Activated CD4-positive, alpha-beta T cell treated with anti-CD3 and anti-CD28 coated beads, Interleukin-2, amount 10 ng/mL, durations not matched to agents 7 days and 5 days (primary cell): ENCODE results near the gene ARMC9. TPM values are rescaled to one million over a fixed set of nuclear protein-coding genes. Genes with fewer than 3 reads are reported as not detected.

Experiments
- CTCF ChIA-PET: fragments of 350-600 bp; sonication (Branson Sonifier 250); formaldehyde crosslinking; loops from one replicate; lab custom pipeline; 2021; ENCODE audit warnings: antibody characterized with exemption; lab: Charles Lee
- POLR2A ChIA-PET: fragments of 350-600 bp; sonication (Branson Sonifier 250); formaldehyde crosslinking; loops from one replicate; lab custom pipeline; 2021; ENCODE audit warnings: antibody characterized with exemption; lab: Charles Lee
- DNase-seq: peaks from one replicate; pipeline ENCODE4 v3.0.0-alpha.2; 2020
- H3K27ac Mint-ChIP-seq: one replicate; pipeline ENCODE4 v1.8.0; 2021; ENCODE audit warnings: mild to moderate bottlenecking, moderate library complexity, mixed read lengths
- H3K27me3 Mint-ChIP-seq: one replicate; pipeline ENCODE4 v1.8.0; 2021; ENCODE audit warnings: mixed read lengths
- H3K36me3 Mint-ChIP-seq: one replicate; pipeline ENCODE4 v1.8.0; 2021; ENCODE audit warnings: low read depth, mixed read lengths
- H3K4me1 Mint-ChIP-seq: one replicate; pipeline ENCODE4 v1.8.0; 2021; ENCODE audit warnings: mixed read lengths
- H3K4me3 Mint-ChIP-seq: one replicate; pipeline ENCODE4 v1.8.0; 2021; ENCODE audit warnings: mild to moderate bottlenecking, moderate library complexity, mixed read lengths
- H3K9me3 Mint-ChIP-seq: one replicate; pipeline ENCODE4 v1.8.0; 2021; ENCODE audit warnings: mixed read lengths
- total RNA-seq, 2 experiments: library from RNA; stranded (reverse); gene quantifications; one replicate each; pipeline ENCODE4 v1.2.3, GENCODE V29; 2021

Gene ARMC9
- total RNA-seq, 2 experiments from 2014 or later = 0.45 to 0.58 TPM

DNA sequence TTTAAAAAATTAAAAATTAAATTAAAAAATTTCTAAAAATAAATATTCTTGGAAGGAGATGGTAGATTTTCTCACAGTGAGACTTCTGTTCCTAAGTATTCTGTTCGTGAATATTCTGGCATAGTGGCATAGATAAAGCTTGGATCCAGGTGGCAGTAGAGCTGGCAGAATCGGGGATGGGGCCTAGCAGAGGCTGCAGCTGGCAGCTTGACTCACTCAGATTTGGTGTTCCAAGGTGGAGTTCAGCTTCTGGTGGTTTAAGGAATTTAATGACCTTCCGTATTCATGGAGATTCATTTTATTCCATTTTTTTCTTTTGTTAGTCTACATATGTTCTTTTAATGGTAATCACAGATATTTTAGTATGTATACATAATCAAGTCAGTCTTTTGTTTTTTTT is 19.9 kb downstream of the ARMC9 start:
- Mint-ChIP-seq H3K27me3 (no peaks in the 10 kb centered on the region), H3K27ac (no peak overlapping the region), H3K36me3 (no peaks in the 10 kb centered on the region), H3K4me3 (no peak overlapping the region), H3K9me3 (no peaks in the 10 kb centered on the region), H3K4me1 (no peaks in the 10 kb centered on the region)
- no peak for DNase-seq
- ChIA-PET CTCF (interaction anchor here (0.9 to 1.1 kb wide), 2 partner anchors 20 to 233 kb away, joined by 3 to 4 read pairs; partner anchors contain the start of gene ARMC9), POLR2A (no interaction called here)

DNA sequence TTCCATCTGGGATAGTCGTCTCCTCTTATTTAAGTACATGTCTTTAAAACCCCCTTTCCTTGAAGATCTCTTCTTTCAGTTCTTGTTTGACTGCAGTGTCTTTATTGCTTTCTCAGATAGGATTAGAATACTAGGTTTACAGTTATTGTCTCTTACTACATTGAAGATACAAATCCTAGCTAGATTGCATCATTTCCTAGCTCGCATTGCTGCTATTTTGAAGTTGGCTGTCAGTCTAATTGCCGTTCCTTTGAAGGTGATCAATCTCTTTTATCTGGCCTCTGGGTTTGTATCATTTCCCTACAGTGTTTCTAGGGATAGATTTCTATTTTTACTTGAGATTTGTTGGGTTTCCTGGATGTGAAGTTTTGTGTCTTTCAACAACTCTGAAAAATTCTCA is 20.9 kb downstream of the ARMC9 start:
- no peaks in the 10 kb centered on the region for H3K4me1 Mint-ChIP-seq
- no peak overlapping the region for H3K4me3 Mint-ChIP-seq
- no peaks in the 10 kb centered on the region for H3K9me3 Mint-ChIP-seq
- no peak overlapping the region for H3K27ac Mint-ChIP-seq
- ChIA-PET CTCF (interaction anchor here (0.5 to 1.4 kb wide), 3 partner anchors 16 to 21 kb away, joined by 3 to 4 read pairs (median 3); partner anchors contain the start of gene ARMC9), POLR2A (no interaction called here)
- no peak for DNase-seq
- no peaks in the 10 kb centered on the region for H3K36me3 Mint-ChIP-seq
- H3K27me3 Mint-ChIP-seq = no peaks in the 10 kb centered on the region

DNA sequence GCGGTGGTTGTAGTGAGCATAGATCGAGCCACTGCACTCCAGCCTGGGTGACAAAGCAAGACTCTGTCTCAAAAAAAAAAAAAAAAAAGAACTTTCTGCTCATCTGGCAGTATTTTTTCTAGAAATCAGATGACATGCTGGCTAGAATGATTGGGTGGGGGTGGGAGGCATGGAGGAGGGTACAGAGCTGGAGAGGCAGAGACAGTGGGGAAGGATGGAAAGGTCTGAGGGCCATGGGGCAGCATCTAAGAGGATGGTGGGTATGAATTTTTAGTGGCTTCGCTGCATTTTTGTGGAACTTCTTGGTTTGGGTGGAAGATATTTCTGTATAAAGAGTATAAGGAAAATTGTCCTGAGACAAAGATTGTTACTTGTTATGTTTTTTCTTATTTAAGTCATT is 23.3 kb downstream of the ARMC9 start:
- no peak for DNase-seq
- no peak overlapping the region for H3K27ac Mint-ChIP-seq
- H3K4me3 Mint-ChIP-seq = no peak overlapping the region
- H3K9me3 Mint-ChIP-seq = no peaks in the 10 kb centered on the region
- ChIA-PET POLR2A (no interaction called here), CTCF (interaction anchor here (1.1 kb wide), 1 partner anchor 191 kb away, joined by 3 read pairs; no protein-coding TSS in a partner anchor)
- H3K4me1 Mint-ChIP-seq = no peaks in the 10 kb centered on the region
- no peaks in the 10 kb centered on the region for H3K27me3 Mint-ChIP-seq
- no peaks in the 10 kb centered on the region for H3K36me3 Mint-ChIP-seq

DNA sequence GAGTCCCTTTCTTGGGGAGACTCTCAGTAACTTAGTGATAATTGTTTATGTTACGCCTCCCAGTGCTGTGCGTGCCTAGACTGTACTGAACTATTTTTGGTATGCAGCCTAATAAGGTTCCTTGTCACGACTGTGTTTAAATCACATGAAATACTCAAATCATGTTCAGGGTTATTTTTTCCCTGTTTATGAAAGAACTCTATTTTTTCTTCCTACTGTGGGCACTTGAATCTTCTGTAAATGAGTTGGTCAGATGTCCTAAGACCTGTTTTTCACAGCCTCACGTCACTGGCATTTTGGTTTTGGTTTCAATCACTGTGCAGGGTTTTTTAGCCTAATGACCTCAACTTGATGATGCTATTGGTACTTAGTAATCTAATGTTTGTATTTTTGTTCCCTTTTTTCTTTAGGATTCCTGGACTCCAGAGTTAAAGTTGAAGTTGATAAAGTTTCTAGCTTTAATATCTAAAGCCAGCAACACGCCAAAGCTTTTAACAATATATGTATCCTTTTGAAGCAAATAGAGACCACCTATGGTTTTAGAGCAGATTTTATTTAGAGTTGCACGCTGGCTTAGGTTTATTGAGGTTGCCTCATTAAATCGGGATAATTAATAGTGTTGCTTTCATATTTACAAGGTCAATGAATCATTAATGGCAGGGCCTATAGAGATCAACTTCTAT is 24.0 kb downstream of the ARMC9 start:
- POLR2A ChIA-PET = no interaction called here
- H3K36me3 Mint-ChIP-seq = no peaks in the 10 kb centered on the region
- H3K27me3 Mint-ChIP-seq = no peaks in the 10 kb centered on the region
- no peak overlapping the region for H3K27ac Mint-ChIP-seq
- DNase-seq = no peak
- H3K4me1 Mint-ChIP-seq = no peaks in the 10 kb centered on the region
- no peaks in the 10 kb centered on the region for H3K9me3 Mint-ChIP-seq
- CTCF ChIA-PET = interaction anchor here (1.1 kb wide), 1 partner anchor 190 kb away, joined by 3 read pairs; no protein-coding TSS in a partner anchor
- H3K4me3 Mint-ChIP-seq = no peak overlapping the region

DNA sequence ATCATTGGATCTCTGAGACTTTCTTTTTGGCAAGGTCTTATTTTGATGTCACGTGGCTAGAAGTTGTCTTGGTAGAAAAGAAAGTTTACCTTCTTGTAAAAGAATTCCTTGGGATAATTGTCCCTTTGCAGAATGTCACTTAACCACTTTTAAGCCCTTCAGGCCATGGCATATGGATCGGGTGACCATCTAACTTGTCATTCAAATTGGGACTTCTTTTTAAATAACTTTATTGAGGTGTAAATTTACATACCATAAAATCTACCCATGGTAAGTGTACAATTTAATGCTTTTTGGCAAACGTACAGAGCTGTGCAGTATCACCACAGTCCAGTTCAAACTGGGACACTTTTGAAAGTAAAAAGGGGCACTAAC is 24.6 kb downstream of the ARMC9 start:
- Mint-ChIP-seq H3K36me3 (no peaks in the 10 kb centered on the region), H3K4me1 (no peaks in the 10 kb centered on the region), H3K9me3 (no peaks in the 10 kb centered on the region), H3K27ac (no peak overlapping the region), H3K4me3 (no peak overlapping the region), H3K27me3 (no peaks in the 10 kb centered on the region)
- ChIA-PET CTCF (interaction anchor here (1.0 kb wide), 1 partner anchor 9 kb away, joined by 6 read pairs; no protein-coding TSS in a partner anchor), POLR2A (no interaction called here)
- DNase-seq = no peak

DNA sequence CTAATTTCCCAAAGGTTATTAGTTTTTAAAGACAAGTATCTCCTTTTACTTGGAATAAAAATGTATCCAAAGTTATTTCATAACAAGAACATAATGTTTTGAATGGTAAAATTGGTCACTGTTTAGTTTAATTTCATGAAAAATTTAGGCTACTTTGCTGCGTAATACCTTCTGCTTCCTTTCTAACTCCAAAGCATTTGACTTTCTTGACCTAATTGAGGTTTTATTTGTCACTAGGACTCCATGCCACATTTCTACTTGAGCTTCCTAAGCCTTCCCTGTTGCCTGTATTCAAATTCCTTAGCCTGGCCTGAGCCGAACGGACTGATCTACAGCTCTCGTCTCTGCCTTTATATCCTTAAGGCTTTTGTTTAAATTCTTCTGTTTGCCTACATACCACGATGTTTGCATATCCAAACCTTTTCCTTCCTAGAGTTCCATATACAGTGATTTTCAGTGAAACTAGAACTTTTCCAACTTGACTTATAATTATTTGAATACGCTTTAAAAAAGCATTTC is 25.1 kb downstream of the ARMC9 start:
- POLR2A ChIA-PET = no interaction called here
- DNase-seq = no peak

DNA sequence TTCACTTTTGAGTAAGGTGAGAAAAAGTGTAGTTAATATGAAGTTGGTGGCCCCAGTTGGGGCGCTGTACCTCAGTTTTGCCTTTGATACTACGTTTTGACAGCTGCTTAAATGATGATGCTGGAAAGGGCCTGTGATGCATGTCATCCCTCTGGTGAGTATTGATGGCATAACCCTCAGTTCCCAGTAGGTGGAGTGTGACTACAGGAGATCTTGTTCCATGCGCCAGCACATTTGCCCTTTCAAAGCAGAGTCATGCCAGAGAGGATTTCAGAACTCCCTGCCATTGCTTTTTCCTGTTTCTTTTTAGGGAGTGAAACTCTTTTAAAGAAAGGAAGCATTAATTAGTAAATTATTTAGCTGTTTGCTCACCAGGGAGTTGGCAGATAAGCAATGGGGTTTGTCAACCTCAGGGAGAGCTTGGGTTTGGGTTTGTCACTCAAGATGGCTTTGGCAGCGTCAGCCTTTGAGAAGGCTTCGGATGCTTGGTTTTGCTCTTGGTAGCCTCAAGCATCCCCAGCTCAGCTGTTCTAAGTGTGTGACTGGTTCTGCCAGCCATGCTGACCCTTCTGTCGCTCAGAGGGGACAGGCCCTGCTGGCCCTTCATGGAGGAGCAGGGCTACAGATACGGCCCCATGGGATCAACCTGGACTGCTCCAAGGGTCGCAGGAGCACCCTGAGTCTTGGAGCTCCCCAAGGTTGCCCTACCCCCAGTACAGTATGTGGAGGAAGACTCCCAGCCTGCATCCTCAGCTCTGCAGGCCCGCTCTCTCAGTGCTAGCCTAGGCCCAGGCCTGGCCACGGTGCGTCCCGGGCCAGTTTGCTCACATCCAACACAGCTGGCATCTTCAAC is 29.1 kb downstream of the ARMC9 start:
- DNase-seq = peak; percentile 67
- H3K9me3 Mint-ChIP-seq = no peaks in the 10 kb centered on the region
- no peaks in the 10 kb centered on the region for H3K27me3 Mint-ChIP-seq
- H3K36me3 Mint-ChIP-seq = no peaks in the 10 kb centered on the region
- ChIA-PET POLR2A (no interaction called here), CTCF (interaction anchor here (0.7 to 1.5 kb wide), 8 partner anchors 9 to 226 kb away, joined by 3 to 8 read pairs (median 3); no protein-coding TSS in a partner anchor)
- H3K4me1 Mint-ChIP-seq = no peaks in the 10 kb centered on the region
- H3K27ac Mint-ChIP-seq = no peak overlapping the region
- no peak overlapping the region for H3K4me3 Mint-ChIP-seq

More for the DNA sequence above, 25.1 kb downstream of the ARMC9 start:
- no peaks in the 10 kb centered on the region for H3K4me1 Mint-ChIP-seq
- H3K9me3 Mint-ChIP-seq = no peaks in the 10 kb centered on the region
- no peak overlapping the region for H3K4me3 Mint-ChIP-seq
- H3K27ac Mint-ChIP-seq = no peak overlapping the region
- CTCF ChIA-PET = interaction anchor here (1.0 kb wide), 1 partner anchor 8 kb away, joined by 6 read pairs; no protein-coding TSS in a partner anchor
- H3K36me3 Mint-ChIP-seq = no peaks in the 10 kb centered on the region
- H3K27me3 Mint-ChIP-seq = no peaks in the 10 kb centered on the region

DNA sequence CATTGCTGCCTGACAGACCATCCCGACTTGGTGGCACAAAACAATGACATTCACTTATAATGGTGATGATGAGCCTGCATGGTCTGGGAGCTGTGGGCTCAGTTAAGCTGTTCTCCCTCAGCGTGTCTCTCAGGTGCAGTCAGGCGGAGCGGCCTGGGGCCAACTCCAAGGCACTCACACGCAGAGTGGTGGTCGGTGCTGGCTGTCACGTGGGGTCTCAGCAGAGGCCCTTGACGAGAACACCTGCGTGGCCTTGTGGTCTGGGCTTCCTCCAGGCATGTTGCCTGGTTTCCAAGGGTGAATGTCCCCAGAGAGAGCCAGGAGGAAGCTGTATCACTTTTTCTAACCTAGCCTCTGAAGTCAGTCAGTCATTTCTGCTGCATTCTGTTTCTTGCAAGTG is 29.8 kb downstream of the ARMC9 start:
- H3K9me3 Mint-ChIP-seq = no peaks in the 10 kb centered on the region
- DNase-seq = no peak
- POLR2A ChIA-PET = no interaction called here
- no peak overlapping the region for H3K27ac Mint-ChIP-seq
- CTCF ChIA-PET = interaction anchor here (0.9 to 1.5 kb wide), 7 partner anchors 9 to 224 kb away, joined by 3 to 8 read pairs (median 3); no protein-coding TSS in a partner anchor
- H3K36me3 Mint-ChIP-seq = no peaks in the 10 kb centered on the region
- no peak overlapping the region for H3K4me3 Mint-ChIP-seq
- H3K4me1 Mint-ChIP-seq = no peaks in the 10 kb centered on the region
- H3K27me3 Mint-ChIP-seq = no peaks in the 10 kb centered on the region

DNA sequence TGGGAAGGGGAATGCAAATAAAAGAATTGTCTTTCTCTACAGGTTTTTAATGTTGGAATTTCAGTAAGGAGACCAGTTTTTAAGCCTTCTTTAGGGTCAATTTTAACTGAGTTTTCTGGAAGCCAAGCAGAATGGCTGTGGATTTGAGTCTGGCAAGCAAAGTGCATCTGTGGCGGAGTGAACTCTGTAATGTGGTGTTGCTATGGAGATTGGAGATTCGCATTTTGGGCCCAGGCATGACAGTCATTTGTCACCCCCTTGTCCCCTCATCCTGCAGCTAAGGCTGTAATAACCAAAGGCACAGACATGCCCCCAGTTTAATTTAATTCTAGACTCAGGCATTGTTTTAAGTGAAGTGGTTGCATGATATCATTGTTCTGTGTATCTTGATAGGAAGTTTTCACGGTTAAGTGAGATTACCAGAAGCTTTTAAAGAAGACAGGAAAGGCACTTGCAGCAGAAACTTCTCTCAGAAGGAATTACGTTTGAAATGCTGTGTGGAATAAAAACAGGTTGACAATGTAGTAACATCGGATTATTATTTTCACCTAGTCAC is 30.6 kb downstream of the ARMC9 start:
- Mint-ChIP-seq H3K27ac (no peak overlapping the region), H3K36me3 (no peaks in the 10 kb centered on the region), H3K9me3 (no peaks in the 10 kb centered on the region), H3K4me1 (no peaks in the 10 kb centered on the region), H3K27me3 (no peaks in the 10 kb centered on the region), H3K4me3 (no peak overlapping the region)
- no peak for DNase-seq
- CTCF ChIA-PET = no interaction called here
- POLR2A ChIA-PET = no interaction called here

DNA sequence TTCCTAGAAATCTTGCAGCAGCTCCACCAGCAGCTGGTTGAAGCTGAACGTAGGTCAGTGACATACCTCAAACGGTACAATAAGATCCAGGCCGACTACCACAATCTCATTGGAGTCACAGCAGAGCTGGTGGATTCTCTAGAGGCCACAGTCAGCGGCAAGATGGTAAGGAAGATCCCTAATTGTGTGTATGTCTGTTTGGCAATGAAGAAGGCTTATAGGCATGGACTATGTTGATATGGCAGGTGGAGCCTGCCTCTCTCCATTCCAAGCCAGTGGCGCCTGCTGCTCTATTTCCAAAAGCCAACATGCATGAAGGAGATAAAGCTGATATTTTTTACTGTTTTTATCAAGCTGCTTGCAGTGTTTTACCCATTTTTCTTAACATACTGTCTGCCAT is 36.8 kb downstream of the ARMC9 start:
- ChIA-PET POLR2A (no interaction called here), CTCF (interaction anchor here (0.6 kb wide), 1 partner anchor 394 kb away, joined by 3 read pairs; no protein-coding TSS in a partner anchor)
- no peak overlapping the region for H3K4me3 Mint-ChIP-seq
- no peaks in the 10 kb centered on the region for H3K36me3 Mint-ChIP-seq
- H3K27me3 Mint-ChIP-seq = no peaks in the 10 kb centered on the region
- H3K4me1 Mint-ChIP-seq = no peaks in the 10 kb centered on the region
- DNase-seq = no peak
- no peak overlapping the region for H3K27ac Mint-ChIP-seq
- H3K9me3 Mint-ChIP-seq = no peaks in the 10 kb centered on the region

DNA sequence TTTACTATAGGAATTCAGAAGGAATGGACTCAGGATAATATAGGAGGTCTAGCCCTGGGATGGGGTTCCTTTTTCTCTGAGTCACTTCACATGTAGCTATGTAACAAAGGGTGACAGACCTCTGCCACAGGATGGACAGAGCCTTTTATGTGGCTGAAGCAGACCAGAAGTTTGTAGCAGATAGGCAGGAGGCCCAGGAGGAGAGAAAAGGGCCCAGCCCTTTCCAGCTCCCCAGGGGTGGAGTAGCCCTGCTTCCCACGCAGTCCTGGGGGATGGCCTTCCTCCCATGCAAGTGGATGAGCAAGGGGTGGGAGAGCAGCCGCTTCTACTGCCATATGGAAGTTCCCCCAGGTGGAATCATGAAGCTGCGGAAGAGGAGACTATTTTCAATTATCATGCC is 40.3 kb downstream of the ARMC9 start:
- POLR2A ChIA-PET = no interaction called here
- Mint-ChIP-seq H3K36me3 (no peaks in the 10 kb centered on the region), H3K9me3 (no peaks in the 10 kb centered on the region), H3K4me3 (no peak overlapping the region), H3K4me1 (no peaks in the 10 kb centered on the region), H3K27me3 (no peaks in the 10 kb centered on the region), H3K27ac (no peak overlapping the region)
- CTCF ChIA-PET = interaction anchor here (1.0 to 1.2 kb wide), 2 partner anchors 11 to 19 kb away, joined by 3 read pairs; no protein-coding TSS in a partner anchor
- DNase-seq = no peak

DNA sequence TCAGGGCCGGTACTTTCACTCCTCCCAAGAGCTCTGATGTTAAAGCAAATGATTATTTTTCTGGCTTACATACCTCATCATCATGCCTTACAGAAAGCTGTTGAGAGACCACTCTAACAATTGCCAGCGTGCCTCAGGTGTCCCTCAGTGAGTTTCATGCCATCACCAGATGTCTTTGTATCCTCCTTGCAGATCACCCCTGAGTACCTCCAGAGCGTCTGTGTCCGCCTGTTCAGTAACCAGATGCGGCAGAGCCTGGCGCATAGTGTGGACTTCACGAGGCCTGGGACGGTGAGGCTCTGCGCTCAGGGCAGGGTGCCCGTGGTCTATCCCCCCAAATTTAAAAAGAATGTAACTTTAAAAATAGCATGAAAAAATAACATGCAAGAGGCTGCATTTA is 41.3 kb downstream of the ARMC9 start:
- H3K9me3 Mint-ChIP-seq = no peaks in the 10 kb centered on the region
- H3K27ac Mint-ChIP-seq = no peak overlapping the region
- ChIA-PET CTCF (interaction anchor here (1.0 to 1.5 kb wide), 2 partner anchors 20 to 28 kb away, joined by 3 to 4 read pairs; no protein-coding TSS in a partner anchor), POLR2A (no interaction called here)
- H3K27me3 Mint-ChIP-seq = no peaks in the 10 kb centered on the region
- H3K36me3 Mint-ChIP-seq = no peaks in the 10 kb centered on the region
- DNase-seq = no peak
- no peak overlapping the region for H3K4me3 Mint-ChIP-seq
- H3K4me1 Mint-ChIP-seq = no peaks in the 10 kb centered on the region
